B cell (primary cell): ENCODE data around the gene VIL1. TPM values are rescaled to one million over a fixed set of nuclear protein-coding genes. Genes with fewer than 3 reads are reported as not detected.

ENCODE experiments used
- ATAC-seq: fragments of 200-7000 bp; cut with Tn5 transposase; one replicate; pipeline ENCODE4 v1.10.0; 2021; ENCODE audit warnings: low read depth, mild to moderate bottlenecking, moderate number of reproducible peaks, moderate library complexity
- CTCF ChIA-PET: fragments of 350-600 bp; sonication (Branson Sonifier 250); formaldehyde crosslinking; loops from one replicate; lab custom pipeline; 2021; ENCODE audit warnings: antibody characterized with exemption, inconsistent platforms; lab: Charles Lee
- POLR2A ChIA-PET: fragments of 350-600 bp; sonication (Branson Sonifier 250); formaldehyde crosslinking; loops from one replicate; lab custom pipeline; 2021; ENCODE audit warnings: antibody characterized with exemption; lab: Charles Lee
- DNase-seq: peaks from one replicate; pipeline ENCODE4 v3.0.0; 2013
- H2AFZ ChIP-seq: 2 replicates; pipeline ENCODE4 v1.6.1; 2012; ENCODE audit warnings: mild to moderate bottlenecking, low read depth, low read length; ENCODE audit not compliant: insufficient read depth, poor library complexity, severe bottlenecking
- H3K27ac ChIP-seq, 2 donors: 1 replicate in 1 of 2; 2 replicates in 1 of 2; pipeline ENCODE4 v1.5.1; 2012 to 2013; ENCODE audit warnings: low read length in 2 of 2, mild to moderate bottlenecking in 2 of 2, moderate library complexity in 1 of 2
- H3K27me3 ChIP-seq, 4 experiments: fragments of 200-600 bp in 1 of 4; sonication (generic) in 1 of 4; replicated peaks in 1 of 4; 1 replicate in 2 of 4; 2 replicates in 2 of 4; pipeline versions ENCODE4 v1.6.1 to v1.7.0; 2013 to 2016; ENCODE audit warnings: low read length in 3 of 4, mild to moderate bottlenecking in 2 of 4, mixed read lengths in 1 of 4, moderate library complexity in 1 of 4; ENCODE audit not compliant: insufficient read depth in 4 of 4, control insufficient read depth in 3 of 4; ENCODE audit errors: control extremely low read depth in 1 of 4
- H3K36me3 ChIP-seq, 2 experiments: replicated peaks in 1 of 2; 1 replicate in 1 of 2; 2 replicates in 1 of 2; pipeline versions ENCODE4 v1.6.1 to v1.7.1; 2013; ENCODE audit warnings: low read length in 1 of 2; ENCODE audit not compliant: insufficient read depth in 2 of 2, control insufficient read depth in 1 of 2; ENCODE audit errors: control extremely low read depth in 1 of 2, extremely low read depth in 1 of 2
- H3K4me1 ChIP-seq, 2 donors: fragments of 200-600 bp in 1 of 2; sonication (generic) in 1 of 2; 1 replicate in 1 of 2; 2 replicates in 1 of 2; pipeline versions ENCODE4 v1.5.1 to v1.6.1; 2013 to 2017; ENCODE audit warnings: low read length in 2 of 2; ENCODE audit not compliant: control insufficient read depth in 2 of 2, insufficient read depth in 2 of 2
- H3K4me2 ChIP-seq: replicated peaks from 2 replicates; pipeline ENCODE3; 2012; ENCODE audit warnings: mild to moderate bottlenecking, low read depth, low read length; ENCODE audit not compliant: poor library complexity, severe bottlenecking
- H3K4me3 ChIP-seq, 5 experiments: fragments of 200-600 bp in 1 of 5; sonication (generic) in 1 of 5; 1 replicate in 3 of 5; 2 replicates in 2 of 5; pipeline versions ENCODE4 v1.5.1 to v1.7.0; 2011 to 2016; ENCODE audit warnings: low read length in 4 of 5, mild to moderate bottlenecking in 4 of 5, low read depth in 2 of 5, control low read depth in 1 of 5, moderate library complexity in 1 of 5; ENCODE audit not compliant: insufficient read depth in 1 of 5; ENCODE audit errors: control extremely low read depth in 1 of 5, extremely low read depth in 1 of 5
- H3K79me2 ChIP-seq: fragments of 200-600 bp; sonication (generic); one replicate; pipeline ENCODE4 v1.6.0; 2016; ENCODE audit warnings: low read length; ENCODE audit not compliant: control insufficient read depth, insufficient read depth
- H3K9ac ChIP-seq: fragments of 200-600 bp; sonication (generic); 2 replicates; pipeline ENCODE4 v1.6.1; 2017; ENCODE audit warnings: mild to moderate bottlenecking, low read length, moderate library complexity
- H3K9me3 ChIP-seq, 3 donors: one replicate each; pipeline versions ENCODE4 v1.6.1 to v1.7.1; 2013; ENCODE audit warnings: low read length in 2 of 3; ENCODE audit not compliant: control insufficient read depth in 2 of 3, insufficient read depth in 1 of 3; ENCODE audit errors: control extremely low read depth in 1 of 3
- H4K20me1 ChIP-seq: 2 replicates; pipeline ENCODE4 v1.6.0; 2012; ENCODE audit warnings: mild to moderate bottlenecking, low read length; ENCODE audit not compliant: insufficient read depth, control insufficient read depth, poor library complexity, severe bottlenecking
- H3K27ac Mint-ChIP-seq: one replicate; pipeline ENCODE4 v1.8.0; 2021; ENCODE audit warnings: mixed read lengths
- H3K27me3 Mint-ChIP-seq: one replicate; pipeline ENCODE4 v1.8.0; 2021; ENCODE audit warnings: mixed read lengths
- H3K4me1 Mint-ChIP-seq: one replicate; pipeline ENCODE4 v1.8.0; 2021; ENCODE audit warnings: mixed read lengths
- H3K4me3 Mint-ChIP-seq: one replicate; pipeline ENCODE4 v1.8.0; 2021; ENCODE audit warnings: mixed read lengths
- H3K9me3 Mint-ChIP-seq: one replicate; pipeline ENCODE4 v1.8.0; 2022; ENCODE audit warnings: mixed read lengths; ENCODE audit not compliant: insufficient read depth
- CTCF ChIP-seq: fragments of 200-600 bp; IDR thresholded peaks from one replicate; pipeline ENCODE4 v1.8.0; 2022; ENCODE audit warnings: antibody characterized with exemption, mild to moderate bottlenecking
- EZH2 ChIP-seq: IDR thresholded peaks from 2 replicates; pipeline ENCODE4 v1.6.1; 2012; ENCODE audit warnings: borderline replicate concordance, low read depth, mild to moderate bottlenecking, moderate library complexity, low read length; ENCODE audit not compliant: insufficient read depth, poor library complexity, severe bottlenecking
- WGBS: methylation state at CpG from one replicate; pipeline ENCODE4 v1.1.5; 2013; ENCODE audit warnings: missing lambda C conversion rate; ENCODE audit not compliant: insufficient coverage; 5-methylcytosine and 5-hydroxymethylcytosine counted together
- intact Hi-C: fragments of 100-400 bp; cut with micrococcal nuclease; formaldehyde crosslinking; loops from one replicate; pipeline ENCODE4 v1.10.0; 2022
- polyA plus RNA-seq: library from polyadenylated mRNA; depleted of rRNA; stranded (reverse); fragments of >200 nt; gene quantifications from 2 replicates; pipeline ENCODE4 v1.2.3, GENCODE V29; 2012
- total RNA-seq, 2 donors: library from RNA; stranded (reverse); fragments of 120-200 nt in 1 of 2; gene quantifications; 1 replicate in 1 of 2; 2 replicates in 1 of 2; pipeline versions ENCODE4 v1.2.3 to v1.2.4, GENCODE V29; 2013 to 2022

The VIL1 gene
- total and polyA plus RNA-seq, 2 donors (not counting 1 experiment from before 2014, with no cell fraction given), result not detected

GRCh38 chr2:218406949-218407618 is 11.8 kb upstream of the VIL1 start:
- peaks cover 5% of the 10 kb centered on the region for H3K79me2 ChIP-seq
- Mint-ChIP-seq H3K27ac (peak overlapping the region; percentile 90), H3K4me1 (peaks cover 42% of the 10 kb centered on the region), H3K27me3 (no peaks in the 10 kb centered on the region), H3K9me3 (no peaks in the 10 kb centered on the region), H3K4me3 (peak overlapping the region; percentile 88)
- peak overlapping the region; percentile 62 to 82 for H3K27ac ChIP-seq
- peaks cover 25 to 41% of the 10 kb centered on the region in 2 donors for H3K4me1 ChIP-seq
- peak overlapping the region; percentile 49 for H3K9ac ChIP-seq
- H3K36me3 ChIP-seq, result peaks cover 2 to 28% of the 10 kb centered on the region in 2 experiments
- H2AFZ ChIP-seq, result peak overlapping the region; percentile 64
- peak overlapping the region; percentile 96 for H3K4me2 ChIP-seq
- WGBS, result 9% methylated on average over 10 of the region's 13 CpGs
- H3K4me3 ChIP-seq, result peak overlapping the region; percentile 15 to 72 (median 53)
- DNase-seq, result no peak
- intact Hi-C loops, result loop anchor here (1.0 to 2.0 kb wide), 6 partner anchors 11 to 490 kb away; partner anchors contain the start of genes CNOT9, TTLL4 and USP37
- no peaks in the 10 kb centered on the region for H3K9me3 ChIP-seq
- CTCF ChIA-PET, result interaction anchor here (1.1 to 1.8 kb wide), 5 partner anchors 59 to 280 kb away, joined by 3 to 6 read pairs (median 3); no protein-coding TSS in a partner anchor
- TF ChIP-seq EZH2 (no peak), CTCF (no peak)
- POLR2A ChIA-PET, result interaction anchor here (0.7 to 2.0 kb wide), 3 partner anchors 11 to 678 kb away, joined by 4 to 5 read pairs (median 5); partner anchors contain the start of gene TMBIM1
- no peak for ATAC-seq
- no peaks in the 10 kb centered on the region for H3K27me3 ChIP-seq
- peaks cover 27% of the 10 kb centered on the region for H4K20me1 ChIP-seq

GRCh38 chr2:218407717-218408116 is 11.2 kb upstream of the VIL1 start:
- Histone ChIP-seq H4K20me1 (peaks cover 22% of the 10 kb centered on the region), H2AFZ (no peak overlapping the region), H3K9me3 (no peaks in the 10 kb centered on the region), H3K9ac (no peak overlapping the region), H3K36me3 (peaks cover 2 to 22% of the 10 kb centered on the region in 2 experiments), H3K27ac (no peak overlapping the region), H3K4me3 (no peak overlapping the region), H3K4me2 (no peak overlapping the region), H3K4me1 (peaks cover 25 to 36% of the 10 kb centered on the region in 2 donors), H3K27me3 (no peaks in the 10 kb centered on the region), H3K79me2 (peaks cover 2% of the 10 kb centered on the region)
- peaks cover 39% of the 10 kb centered on the region for H3K4me1 Mint-ChIP-seq
- WGBS, result 92% methylated on average over 6 of the region's 8 CpGs
- ATAC-seq (no peak), DNase-seq (no peak)
- peak overlapping the region; percentile 20 for H3K4me3 Mint-ChIP-seq
- H3K27ac Mint-ChIP-seq, result no peak overlapping the region
- intact Hi-C loops, result loop anchor here (2.0 kb wide), 1 partner anchor 489 kb away; no protein-coding TSS in a partner anchor
- no peaks in the 10 kb centered on the region for H3K9me3 Mint-ChIP-seq
- TF ChIP-seq EZH2 (no peak), CTCF (no peak)
- ChIA-PET POLR2A (interaction anchor here (2.0 kb wide), 1 partner anchor 12 kb away, joined by 5 read pairs; no protein-coding TSS in a partner anchor), CTCF (interaction anchor here (1.0 kb wide), 1 partner anchor 111 kb away, joined by 3 read pairs; no protein-coding TSS in a partner anchor)
- no peaks in the 10 kb centered on the region for H3K27me3 Mint-ChIP-seq
